Stimulated activated CD4-positive, alpha-beta T cell treated with anti-CD3 and anti-CD28 coated beads, Interleukin-4, amount 100 ng/mL, for 24 hours (primary cell): ENCODE data around the gene ISOC2.
A peak's percentile ranks its signal among the peaks of the same experiment; 100 is the strongest.
"Not testable (repeated sequence)": the region's sequence is repeated elsewhere in the genome, so short reads cannot be mapped to it uniquely, and the experiment has no call there.

ENCODE experiments used
- DNase-seq: peaks from one replicate; pipeline ENCODE4 v3.0.0-alpha.2; 2020

ISOC2 gene

DNA sequence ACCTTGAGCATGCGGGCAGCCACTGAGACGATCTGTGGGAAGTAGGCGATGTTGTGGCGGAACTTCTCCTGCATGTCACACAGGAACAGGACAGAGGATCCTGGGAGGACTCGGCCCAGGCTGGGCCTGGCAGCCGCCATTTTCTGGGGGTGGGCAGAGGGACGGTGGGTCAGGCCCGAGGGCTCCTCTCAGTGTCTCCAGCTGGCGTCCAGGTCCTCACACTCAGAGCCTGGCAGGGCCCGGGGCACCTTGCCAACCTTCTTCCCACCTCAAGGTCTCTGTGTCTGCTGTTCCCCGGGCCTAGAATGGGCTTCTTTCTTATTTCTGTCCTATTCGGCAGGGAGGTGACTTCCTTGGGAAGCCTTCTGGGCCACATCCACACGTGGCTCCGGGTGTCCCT, 5.1 kb downstream of the ISOC2 start:
- no peak for DNase-seq

DNA sequence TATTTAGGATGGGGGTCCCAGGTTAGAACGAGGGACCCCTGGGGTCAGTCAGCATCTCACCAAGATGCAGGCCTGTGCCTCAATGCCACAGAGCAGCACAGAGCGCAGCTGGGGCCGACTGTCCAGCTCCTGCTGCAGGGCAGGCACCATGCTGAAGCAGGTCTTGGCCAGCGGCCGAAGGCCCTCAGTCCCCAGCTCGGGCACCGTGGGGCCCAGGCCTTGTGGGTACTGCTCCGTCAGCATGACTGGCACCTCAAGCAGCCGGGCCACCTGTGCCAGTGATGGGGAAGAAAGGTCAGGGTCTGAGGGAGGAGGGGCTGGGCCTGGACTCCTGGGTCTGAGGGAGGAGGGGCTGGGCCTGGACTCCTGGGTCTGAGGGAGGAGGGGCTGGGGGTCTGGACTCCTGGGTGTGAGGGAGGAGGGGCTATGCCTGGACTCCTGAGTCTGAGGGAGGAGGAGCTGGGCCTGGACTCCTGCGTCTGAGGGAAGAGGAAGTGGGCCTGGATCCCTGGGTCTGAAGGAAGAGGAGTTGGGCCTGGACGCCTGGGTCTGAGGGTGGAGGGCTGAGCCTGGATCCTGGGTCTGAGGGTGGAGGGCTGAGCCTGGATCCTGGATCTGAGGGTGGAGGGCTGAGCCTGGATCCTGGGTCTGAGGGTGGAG, 5.7 kb downstream of the ISOC2 start:
- DNase-seq, result no peak

DNA sequence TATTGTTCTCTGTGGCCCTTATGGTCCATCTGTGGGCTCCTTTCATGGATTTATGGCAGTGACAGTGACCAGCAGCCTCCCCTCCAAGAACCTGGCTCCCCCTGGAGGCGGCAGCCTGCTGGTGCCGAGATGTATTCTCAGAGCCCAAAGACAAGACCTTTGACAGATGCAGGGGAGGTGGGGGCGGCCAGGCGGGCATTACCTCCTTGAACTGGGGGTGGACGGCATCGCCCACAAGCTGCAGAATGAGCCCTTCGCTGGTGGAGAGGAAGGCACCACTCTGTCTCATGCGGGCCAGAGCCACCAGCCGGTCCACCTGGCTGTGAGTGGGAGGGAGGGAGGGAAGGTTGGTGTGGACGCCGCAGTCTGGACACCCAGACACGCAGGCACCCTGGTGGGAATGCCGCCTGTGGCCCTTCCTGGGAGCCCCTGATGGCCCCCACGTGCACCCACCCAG, 6.6 kb downstream of the ISOC2 start:
- peak; percentile 53 for DNase-seq

DNA sequence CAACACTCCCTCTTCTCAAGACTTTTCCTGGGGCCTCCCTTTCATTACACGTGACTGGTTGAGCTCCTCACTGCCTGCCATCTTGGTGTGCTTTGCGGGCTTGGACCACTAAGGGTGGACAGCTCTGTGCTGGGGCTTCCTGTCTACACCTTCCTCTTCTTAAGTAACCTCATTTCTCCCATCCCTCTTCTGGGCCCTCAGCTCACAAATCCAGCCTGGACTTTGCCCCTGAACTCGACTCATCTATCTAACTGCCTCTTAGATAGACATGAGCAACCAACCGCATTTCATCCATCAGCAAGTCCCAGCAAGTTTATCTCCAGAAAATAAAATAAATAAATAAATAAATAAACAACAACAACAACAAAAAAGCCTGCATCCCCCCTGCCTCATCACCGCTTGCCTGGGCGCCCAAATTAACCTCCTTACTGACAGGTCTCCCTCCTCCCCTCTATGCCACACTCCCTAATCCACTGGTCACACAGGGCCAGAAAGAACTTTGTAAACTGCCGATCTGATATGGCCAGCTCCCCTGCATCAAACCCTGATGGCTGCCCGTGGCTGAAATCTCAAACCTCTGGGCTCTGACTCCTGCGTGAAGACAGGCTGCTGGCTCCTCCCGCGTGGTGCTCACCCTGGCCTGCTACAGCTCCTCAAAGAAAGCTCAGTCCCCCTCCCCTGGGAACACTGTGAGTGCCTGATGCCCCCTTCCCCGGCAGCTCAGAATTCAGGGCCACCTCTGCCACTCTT, 7.8 kb downstream of the ISOC2 start:
- DNase-seq, result no peak

DNA sequence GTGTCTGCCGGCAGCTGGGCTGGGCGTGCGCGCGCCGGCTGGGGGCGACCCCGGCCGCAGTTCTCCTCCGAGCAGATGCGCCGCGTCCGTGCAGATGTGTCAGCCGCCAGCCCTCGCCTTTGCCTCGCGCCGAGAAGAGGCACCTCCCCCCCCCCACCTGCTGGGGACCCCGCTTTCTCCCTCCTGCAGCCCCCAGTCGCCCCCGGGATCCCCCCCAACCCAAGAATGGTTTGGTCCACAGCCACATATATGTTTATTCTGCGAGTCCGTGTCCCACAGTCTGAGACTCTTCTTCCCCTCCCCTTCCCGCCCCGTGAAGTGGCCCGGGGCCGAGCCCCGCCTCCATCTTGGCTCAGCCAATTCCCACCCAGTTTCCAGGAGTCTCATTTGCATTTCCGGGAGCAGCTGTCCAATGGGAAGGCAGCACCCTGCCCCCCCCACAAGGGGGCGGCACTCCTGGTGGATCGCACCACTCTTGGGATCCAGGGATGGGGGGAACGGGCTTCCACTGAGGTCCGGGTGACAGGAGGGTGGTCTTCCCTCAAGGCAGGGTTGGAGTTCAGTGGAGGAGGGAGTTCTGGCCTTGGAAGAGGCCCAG, 8.6 kb downstream of the ISOC2 start:
- DNase-seq, result peak; percentile 43

DNA sequence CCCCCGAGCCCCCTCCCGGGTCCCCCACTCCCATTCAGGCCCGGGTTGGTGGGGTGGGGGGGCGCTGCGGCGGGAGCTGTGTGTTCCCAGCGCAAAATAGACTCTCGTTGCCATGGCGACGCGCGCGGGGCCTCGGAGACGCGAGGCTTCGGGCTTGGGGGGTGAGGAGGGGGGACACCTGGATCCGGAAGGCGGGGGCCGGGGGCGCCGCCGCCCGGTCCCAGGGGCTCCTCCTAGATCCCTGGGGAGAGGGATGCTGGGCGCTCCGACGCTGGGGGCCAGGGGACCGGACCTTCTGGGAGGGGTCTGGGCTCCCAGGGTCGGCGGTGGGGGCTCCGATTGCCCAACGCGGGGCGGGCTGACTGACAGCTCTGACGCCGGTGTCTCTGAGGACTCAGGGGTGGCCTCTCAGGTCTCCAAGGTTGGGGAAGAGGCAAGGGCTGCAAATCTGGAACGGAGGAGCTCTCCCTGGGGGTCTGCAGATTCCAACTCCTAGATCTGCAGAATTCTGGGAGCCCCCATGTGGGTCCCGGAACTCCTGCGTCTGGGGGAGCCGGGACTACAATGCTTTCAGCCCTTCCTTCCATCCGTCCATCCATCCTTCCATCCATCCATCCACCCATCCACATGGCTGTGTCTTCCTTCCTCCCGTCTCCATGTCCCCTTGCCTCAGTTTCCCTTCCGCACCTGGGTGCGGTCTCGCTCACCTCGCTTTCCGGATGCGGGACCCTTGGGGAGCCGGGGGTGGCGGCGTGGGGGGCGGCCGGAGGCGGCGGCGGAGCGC, 9.3 kb downstream of the ISOC2 start:
- DNase-seq, result no peak

DNA sequence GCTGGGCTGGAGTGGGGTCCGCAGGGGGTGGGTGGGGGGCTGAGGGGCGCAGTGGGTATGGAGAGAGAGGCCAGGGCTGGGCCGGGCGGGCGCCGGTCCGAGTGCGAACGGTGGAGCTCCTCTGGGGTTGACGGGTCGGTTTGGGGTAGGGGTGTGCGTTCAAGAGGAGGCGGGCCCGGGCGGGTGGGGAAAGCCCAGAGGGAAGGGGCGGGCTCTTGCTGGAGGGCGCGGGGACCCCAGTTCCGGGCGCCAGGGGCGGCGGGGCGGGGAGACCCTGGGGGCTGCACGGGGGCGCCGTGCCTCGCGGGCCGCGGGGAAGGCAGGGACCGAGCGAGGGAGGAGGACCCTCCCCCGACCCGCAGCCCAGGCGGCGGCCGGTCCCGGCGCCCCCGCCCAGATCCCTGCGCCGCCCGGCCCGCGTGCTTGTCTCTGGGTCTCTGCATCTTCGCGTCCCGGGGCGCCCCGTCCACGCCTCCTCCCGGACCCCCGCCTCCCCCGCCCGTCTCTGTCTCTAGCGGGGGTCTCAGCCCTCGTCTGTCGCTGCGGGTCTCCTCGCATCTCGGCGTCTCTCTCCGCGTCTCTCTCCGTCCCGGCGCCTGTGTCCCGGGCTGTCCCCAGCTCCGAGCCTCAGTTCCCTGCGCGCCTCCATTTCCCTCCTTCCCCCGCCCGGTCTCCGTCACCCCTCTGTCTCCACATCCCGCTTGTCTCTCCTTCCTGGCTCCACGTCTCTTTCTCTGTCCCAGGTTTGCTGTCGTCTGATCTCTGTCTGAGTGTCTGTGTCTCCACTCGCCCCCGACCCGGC, 10.1 kb downstream of the ISOC2 start:
- DNase-seq, result no peak

DNA sequence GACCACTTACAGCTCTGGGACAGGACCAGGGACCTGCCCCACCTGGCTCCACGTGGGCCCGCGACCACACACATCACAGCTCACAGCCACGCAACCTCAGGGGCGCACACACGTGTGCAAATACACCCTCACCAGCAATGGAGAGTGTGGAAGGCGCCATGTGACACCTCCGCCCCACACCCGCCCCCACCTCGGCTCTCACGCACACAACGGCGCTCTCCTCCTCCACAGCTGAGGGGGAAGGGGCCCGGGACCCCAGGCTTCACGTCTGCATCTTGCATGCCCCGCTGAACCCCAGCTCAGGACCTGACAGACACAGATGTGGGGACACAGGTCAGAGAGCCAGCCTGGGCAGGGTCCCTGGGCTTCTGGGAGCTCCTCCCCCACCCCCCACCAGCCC, 12.0 kb downstream of the ISOC2 start:
- no peak for DNase-seq

DNA sequence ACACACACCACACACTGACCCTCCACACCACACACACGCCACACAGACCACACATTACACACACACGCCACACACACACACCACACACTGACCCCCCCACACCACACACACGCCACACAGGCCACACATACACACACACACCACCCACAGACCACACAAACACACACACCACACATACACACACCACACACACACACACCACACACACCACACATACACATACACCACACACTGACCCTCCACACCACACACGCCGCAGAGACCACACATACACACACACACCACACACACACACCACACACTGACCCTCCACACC, 13.3 kb downstream of the ISOC2 start:
- DNase-seq, result not testable (repeated sequence)

DNA sequence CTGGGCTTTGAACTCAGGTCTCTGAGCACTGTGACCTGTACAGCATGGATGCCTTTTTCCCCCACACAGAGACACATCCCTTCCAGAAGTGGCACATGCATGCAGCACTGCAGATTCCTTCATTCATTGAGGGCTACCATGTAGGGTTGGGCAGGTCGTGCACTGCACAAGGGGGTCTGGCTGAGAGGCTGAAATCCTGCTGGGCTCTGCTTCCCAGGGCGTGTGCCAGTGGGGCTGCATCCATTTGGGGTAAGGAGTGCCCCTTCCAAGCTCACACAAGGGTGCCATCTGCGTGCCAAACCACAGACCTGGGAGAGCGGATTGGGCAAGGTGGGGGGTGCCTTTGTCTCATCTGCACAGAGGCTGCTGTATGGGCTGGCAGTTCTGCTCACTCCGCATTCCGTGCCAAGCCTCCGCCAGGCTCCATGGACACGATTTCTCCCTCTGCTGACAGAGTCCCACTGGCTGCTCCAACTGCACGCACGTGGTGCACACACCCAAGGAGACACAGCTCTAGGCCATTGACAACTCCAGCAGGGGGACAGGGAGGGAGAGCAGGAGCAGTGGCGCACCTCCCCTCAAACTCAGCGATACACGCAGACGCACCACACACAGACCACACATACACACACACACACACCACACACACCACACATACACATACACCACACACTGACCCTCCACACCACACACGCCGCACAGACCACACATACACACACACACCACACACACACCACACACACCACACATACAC, 13.8 kb downstream of the ISOC2 start:
- DNase-seq, result no peak

DNA sequence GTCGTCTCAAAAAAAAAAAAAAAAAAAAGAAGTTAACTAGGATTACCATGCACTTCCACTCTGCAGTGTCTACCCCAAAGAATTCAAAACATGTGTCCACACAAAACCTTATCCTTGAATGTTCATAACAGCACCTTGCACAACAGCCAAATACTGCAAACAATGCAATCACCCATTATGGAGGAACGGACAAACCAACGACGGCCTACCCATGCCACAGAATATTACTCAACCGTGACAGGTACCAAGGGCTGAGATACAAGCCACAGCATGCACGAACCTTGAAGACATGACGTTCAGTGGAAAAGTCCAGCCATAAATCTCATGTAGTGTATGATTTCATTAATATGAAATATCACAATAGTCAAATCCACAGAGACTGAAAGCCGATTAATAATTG, 15.4 kb downstream of the ISOC2 start:
- DNase-seq, result no peak

DNA sequence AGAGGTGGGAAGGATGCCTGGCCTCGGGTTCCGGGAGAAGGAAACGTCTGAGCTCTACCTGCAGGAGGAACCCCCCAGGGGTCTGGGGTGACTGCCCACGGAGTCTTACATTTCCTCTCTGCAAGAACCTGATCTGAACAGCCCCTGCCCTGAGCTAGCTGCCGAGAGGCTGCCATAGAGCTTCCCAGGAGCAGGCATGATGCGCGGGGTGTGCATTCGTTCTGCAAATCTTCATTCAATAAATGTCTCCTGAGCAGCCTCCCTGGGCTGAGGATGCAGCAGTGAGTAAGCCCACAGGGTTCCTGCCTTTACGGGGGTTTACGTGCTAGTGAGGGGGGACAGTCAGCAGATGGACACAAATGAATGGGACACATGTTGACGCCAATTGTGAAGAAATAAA, 16.8 kb downstream of the ISOC2 start:
- no peak for DNase-seq

DNA sequence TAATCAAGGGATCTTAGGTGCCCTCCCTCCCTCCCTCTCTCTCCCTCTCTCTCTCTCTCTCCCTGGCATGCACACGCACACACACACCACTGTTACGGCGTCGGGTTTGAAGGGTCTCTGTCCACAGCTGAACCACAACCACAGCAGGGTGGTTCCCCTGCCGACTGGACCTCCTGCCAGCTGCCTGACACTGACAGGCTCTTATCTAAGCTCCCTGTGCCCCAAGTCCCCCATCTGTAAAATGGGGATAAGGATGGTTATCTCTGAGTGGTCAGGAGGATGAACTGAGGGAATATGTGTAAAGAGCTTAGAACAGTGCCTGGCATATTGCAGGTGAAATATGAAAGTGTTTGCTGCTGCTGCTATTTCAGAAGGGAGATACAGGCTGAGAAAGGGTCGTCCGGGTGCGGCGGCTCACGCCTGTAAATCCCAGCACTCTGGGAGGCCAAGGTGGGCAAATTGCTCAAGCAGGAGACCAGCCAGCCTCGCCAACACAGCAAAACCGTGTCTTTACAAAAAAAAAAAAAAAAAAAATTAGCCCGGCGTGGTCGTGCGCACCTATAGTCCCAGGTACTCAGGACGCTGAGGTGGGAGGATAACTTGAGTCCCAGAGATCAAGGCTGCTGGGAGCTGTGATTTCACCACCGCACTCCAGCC, 17.5 kb downstream of the ISOC2 start:
- DNase-seq, result no peak

DNA sequence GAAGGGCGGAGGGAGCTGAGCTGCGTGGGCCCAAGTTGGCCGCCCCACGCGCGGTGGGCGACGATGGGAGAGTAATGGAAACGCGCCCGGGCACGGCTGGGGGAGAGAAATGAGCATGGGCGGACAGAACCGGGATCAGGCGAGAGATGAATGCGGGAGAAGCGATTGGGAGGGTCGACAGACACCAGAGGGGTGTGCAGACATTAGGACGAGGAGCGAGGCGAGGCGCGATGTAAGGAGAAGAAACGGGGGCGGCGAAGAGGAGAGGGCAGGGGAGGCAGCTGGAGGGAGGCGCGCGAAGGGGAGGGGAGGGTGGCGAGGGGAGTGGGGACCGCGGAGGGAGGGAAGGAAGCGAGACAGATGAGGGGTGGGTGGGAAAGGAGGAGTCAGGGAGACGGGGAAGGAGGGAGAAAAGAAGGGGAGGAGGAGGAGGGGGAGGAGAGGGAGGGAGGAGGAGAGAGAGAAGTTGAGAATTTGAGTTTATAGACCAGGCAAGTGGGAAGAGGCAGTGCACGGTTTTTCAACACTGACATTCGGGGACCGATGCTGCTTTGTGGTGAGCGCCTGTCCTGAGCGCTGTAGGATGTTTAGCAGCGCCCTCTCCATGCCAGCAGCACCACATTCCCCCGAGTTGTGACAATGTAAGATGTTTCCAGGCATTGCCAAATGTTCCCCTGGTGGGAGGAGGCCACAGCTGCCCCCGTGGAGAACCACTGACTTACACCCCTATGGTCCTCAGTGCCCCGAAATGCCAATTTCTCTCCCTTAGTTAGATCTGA, 18.2 kb downstream of the ISOC2 start, which contains the start of gene SHISA7:
TSS of gene SHISA7 (minus strand) at position 256 of the 779 bp plus-strand sequence. CDS start 437 bp downstream, outside the sequence.
- DNase-seq, result no peak

DNA sequence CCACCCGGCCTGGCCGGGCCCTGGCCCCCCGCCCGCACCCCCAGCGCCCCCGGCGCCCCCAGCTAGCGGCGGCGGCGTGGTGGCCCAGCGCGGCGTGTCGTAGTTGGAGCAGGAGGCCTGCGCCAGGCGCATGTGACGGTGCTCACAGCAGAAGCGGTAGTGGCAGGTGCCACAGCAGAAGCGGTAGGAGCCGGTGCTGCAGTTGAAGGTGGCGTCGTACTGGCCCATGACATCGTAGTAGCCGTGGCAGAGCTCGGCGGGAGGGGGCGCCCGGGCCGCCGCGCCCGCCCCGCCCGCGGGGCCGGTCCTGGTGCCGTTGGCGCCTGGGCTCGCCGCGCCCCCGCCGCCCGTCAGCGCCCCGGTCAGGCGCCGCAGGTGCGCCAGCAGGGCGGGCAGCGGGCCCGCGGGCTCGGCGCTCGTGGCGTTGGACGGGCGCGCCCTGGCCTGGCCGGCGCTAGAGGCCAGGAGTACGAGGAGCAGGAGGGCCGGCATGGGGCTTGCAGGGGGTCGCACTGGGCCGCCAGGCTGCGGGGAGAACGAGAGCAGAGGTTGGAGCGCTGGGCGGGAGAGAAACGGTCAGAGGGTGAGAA, 19.0 kb downstream of the ISOC2 start:
- DNase-seq, result no peak

DNA sequence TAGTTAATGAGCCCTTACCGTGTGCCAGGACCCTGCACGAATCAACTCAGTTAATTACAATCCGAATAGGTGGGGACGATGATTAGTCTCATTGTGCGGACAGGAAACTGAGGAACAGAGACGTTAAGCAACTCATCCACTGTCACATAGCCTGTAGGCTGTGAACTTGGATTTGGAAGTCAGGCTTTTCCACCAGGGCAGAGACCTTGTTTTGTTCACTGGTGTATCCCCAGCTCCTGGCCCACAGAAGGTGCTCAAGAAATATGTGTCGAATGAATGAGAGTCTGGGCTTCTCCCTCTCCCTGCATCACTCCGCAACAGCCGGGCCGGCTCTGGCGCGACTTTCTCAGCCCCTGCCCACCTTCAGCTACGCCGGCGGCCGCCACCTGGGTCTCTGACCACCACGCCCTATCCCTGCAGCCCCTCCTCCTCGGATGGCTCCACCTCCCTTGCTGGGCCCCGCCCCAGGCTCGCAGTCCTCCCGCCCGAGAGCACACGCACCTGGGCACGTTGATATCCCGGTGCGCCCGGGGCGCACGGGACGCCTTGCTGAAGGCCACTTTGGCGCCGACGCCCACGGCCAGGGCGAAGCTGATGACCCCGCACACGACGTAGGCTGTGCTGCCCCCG, 19.6 kb downstream of the ISOC2 start:
- no peak for DNase-seq

DNA sequence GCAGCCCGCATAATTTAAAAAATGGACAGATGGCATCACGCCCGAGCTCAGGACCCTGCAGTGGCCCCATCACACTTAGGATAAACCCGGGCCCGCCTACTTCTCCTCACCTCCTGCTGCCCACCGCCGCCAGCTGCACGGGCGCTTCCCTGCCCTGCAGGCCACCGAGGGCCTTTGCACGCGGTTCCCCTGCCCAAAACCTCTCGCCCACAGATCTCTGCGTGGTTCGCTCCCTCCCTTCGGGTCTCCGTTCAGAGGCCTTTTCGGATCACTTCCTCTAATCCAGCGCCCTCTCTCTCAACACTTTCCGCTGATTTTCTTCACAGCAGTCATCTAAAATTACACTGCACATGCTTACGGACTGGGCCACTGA, 20.1 kb downstream of the ISOC2 start:
- DNase-seq, result no peak

DNA sequence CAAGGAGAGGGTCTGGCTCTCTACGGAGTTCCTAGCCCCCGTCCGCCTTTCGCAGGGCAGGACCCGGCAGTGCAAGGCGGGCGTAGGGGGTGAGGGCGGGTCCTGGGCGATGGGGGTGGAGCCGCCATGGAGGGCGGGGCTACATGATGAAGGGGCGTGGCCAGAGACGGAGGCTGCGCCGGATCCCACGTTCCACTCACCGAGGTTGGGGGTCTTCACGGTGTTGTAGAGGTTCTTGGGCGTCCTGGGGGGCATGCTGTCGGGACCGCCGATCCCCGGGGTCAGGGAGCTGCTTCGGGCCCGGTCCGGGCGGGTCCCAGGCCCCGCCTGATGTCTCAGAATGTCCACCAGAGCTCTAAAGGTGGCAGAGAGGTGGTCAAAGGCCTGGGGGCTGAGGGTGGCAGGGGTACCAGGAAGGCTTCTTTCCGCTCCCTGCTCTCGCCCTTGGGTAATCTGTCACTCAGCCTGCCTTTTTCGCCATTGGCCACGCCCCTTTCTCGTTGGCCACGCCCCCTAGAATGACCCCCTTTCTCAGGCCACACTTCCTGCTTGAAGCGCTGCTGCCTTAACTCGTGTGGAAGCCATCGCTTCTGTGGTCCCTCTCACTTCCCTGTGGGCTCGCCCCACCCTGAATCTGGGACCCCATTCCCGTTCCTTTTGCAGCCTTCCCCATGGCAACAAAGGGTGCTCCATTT, 20.9 kb downstream of the ISOC2 start:
- no peak for DNase-seq

DNA sequence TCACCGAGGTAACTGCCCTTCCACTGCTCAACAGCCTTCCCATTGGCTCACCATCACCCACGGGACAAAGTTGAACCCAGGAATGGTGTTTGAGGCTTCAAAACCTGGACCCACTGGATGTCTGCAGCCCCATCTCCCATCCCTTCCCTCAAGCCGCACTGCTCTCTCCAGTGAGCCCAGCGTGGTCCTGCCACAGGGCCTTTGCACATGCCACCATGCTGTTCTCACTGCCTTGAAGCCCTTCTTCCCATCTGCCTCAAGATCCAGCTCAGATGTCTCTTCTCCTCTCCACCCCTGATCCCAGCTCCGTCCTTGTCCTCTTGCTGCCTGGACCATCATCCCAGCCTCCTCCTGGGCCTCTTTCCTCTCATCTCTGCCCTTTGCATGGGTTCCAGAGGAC, 22.4 kb downstream of the ISOC2 start:
- no peak for DNase-seq
